Natural killer cell treated with Interleukin-12 subunit alpha and Interleukin-12 subunit beta and Interleukin-15 and Interleukin-18, amount 100 ng/mL, for 72 hours (primary cell): Measurements from ENCODE around the gene LRRC4C. TPM values are rescaled to one million over a fixed set of nuclear protein-coding genes. Genes with fewer than 3 reads are reported as not detected.

Experiments used
- ATAC-seq, 2 donors: fragments of 150-1000 bp; cut with Tn5 transposase in 1 of 2; sonication (Bioruptor Pico), chemical (Tn5 transposase) in 1 of 2; 2 replicates each; pipeline ENCODE4 v1.10.0; 2021
- DNase-seq: peaks from one replicate; pipeline ENCODE4 v3.0.0; 2022; ENCODE audit warnings: low spot score
- H3K27ac Mint-ChIP-seq, 2 donors: 1 replicate in 1 of 2; 2 replicates in 1 of 2; pipeline ENCODE4 v1.8.0; 2022; ENCODE audit warnings: mixed read lengths in 2 of 2, mild to moderate bottlenecking in 1 of 2, moderate library complexity in 1 of 2
- H3K27me3 Mint-ChIP-seq, 2 donors: 1 replicate in 1 of 2; 2 replicates in 1 of 2; pipeline ENCODE4 v1.8.0; 2022; ENCODE audit warnings: mixed read lengths in 2 of 2
- H3K36me3 Mint-ChIP-seq: one replicate; pipeline ENCODE4 v1.8.0; 2022; ENCODE audit warnings: mixed read lengths
- H3K4me1 Mint-ChIP-seq, 2 donors: 1 replicate in 1 of 2; 2 replicates in 1 of 2; pipeline ENCODE4 v1.8.0; 2022; ENCODE audit warnings: low read depth in 2 of 2, mixed read lengths in 2 of 2, mild to moderate bottlenecking in 1 of 2
- H3K4me3 Mint-ChIP-seq: one replicate; pipeline ENCODE4 v1.8.0; 2022; ENCODE audit warnings: mixed read lengths
- H3K9me3 Mint-ChIP-seq: 2 replicates; pipeline ENCODE4 v1.8.0; 2022; ENCODE audit warnings: mixed read lengths
- total RNA-seq, 2 donors: library from RNA; stranded (reverse); gene quantifications; one replicate each; pipeline ENCODE4 v1.2.3, GENCODE V29; 2022

The LRRC4C gene
- total RNA-seq, 2 donors from 2014 or later = not detected

GRCh38 chr11:40701027-40701426, 758.4 kb downstream of the LRRC4C start:
- H3K27ac Mint-ChIP-seq = no peak overlapping the region
- no peak overlapping the region for H3K4me3 Mint-ChIP-seq
- peaks cover 5% of the 10 kb centered on the region for H3K9me3 Mint-ChIP-seq
- ATAC-seq = no peak
- H3K4me1 Mint-ChIP-seq = no peaks in the 10 kb centered on the region
- peaks cover 5% of the 10 kb centered on the region for H3K36me3 Mint-ChIP-seq
- no peaks in the 10 kb centered on the region for H3K27me3 Mint-ChIP-seq
- no peak for DNase-seq

- DNase-seq (no peak), ATAC-seq (no peak)
- peaks cover 12% of the 10 kb centered on the region for H3K9me3 Mint-ChIP-seq
- H3K4me3 Mint-ChIP-seq = no peak overlapping the region
- no peaks in the 10 kb centered on the region for H3K27me3 Mint-ChIP-seq
- H3K36me3 Mint-ChIP-seq = peaks cover 4% of the 10 kb centered on the region
- H3K4me1 Mint-ChIP-seq = no peaks in the 10 kb centered on the region
- no peak overlapping the region for H3K27ac Mint-ChIP-seq
Measured at GRCh38 chr11:40689823-40690222, 769.6 kb downstream of the LRRC4C start.

- Mint-ChIP-seq H3K4me3 (no peak overlapping the region), H3K27ac (no peak overlapping the region), H3K27me3 (no peaks in the 10 kb centered on the region), H3K4me1 (no peaks in the 10 kb centered on the region), H3K9me3 (peaks cover 2% of the 10 kb centered on the region), H3K36me3 (peaks cover 4% of the 10 kb centered on the region)
- ATAC-seq (no peak), DNase-seq (no peak)
Measured at GRCh38 chr11:40688369-40688768, 771.1 kb downstream of the LRRC4C start.

GRCh38 chr11:40686765-40687164, 772.7 kb downstream of the LRRC4C start:
- no peak for DNase-seq
- Mint-ChIP-seq H3K4me1 (no peaks in the 10 kb centered on the region), H3K9me3 (peaks cover 1% of the 10 kb centered on the region), H3K4me3 (no peak overlapping the region), H3K27me3 (no peaks in the 10 kb centered on the region), H3K36me3 (no peaks in the 10 kb centered on the region), H3K27ac (no peak overlapping the region)
- no peak for ATAC-seq

- H3K36me3 Mint-ChIP-seq = no peaks in the 10 kb centered on the region
- H3K4me3 Mint-ChIP-seq = no peak overlapping the region
- no peak overlapping the region for H3K27ac Mint-ChIP-seq
- ATAC-seq = no peak
- H3K9me3 Mint-ChIP-seq = peaks cover 14% of the 10 kb centered on the region
- no peaks in the 10 kb centered on the region for H3K27me3 Mint-ChIP-seq
- no peaks in the 10 kb centered on the region for H3K4me1 Mint-ChIP-seq
- no peak for DNase-seq
Measured at GRCh38 chr11:40683010-40683409, 776.4 kb downstream of the LRRC4C start.

- DNase-seq = no peak
- no peak for ATAC-seq
- H3K27ac Mint-ChIP-seq = no peak overlapping the region
- H3K4me3 Mint-ChIP-seq = no peak overlapping the region
- H3K36me3 Mint-ChIP-seq = no peaks in the 10 kb centered on the region
- H3K4me1 Mint-ChIP-seq = no peaks in the 10 kb centered on the region
- peaks cover 14% of the 10 kb centered on the region for H3K9me3 Mint-ChIP-seq
- no peaks in the 10 kb centered on the region for H3K27me3 Mint-ChIP-seq
Measured at GRCh38 chr11:40679276-40679675, 780.2 kb downstream of the LRRC4C start.

- no peak overlapping the region for H3K27ac Mint-ChIP-seq
- DNase-seq (no peak), ATAC-seq (no peak)
- no peak overlapping the region for H3K4me3 Mint-ChIP-seq
- peaks cover 5% of the 10 kb centered on the region for H3K36me3 Mint-ChIP-seq
- H3K27me3 Mint-ChIP-seq = no peaks in the 10 kb centered on the region
- H3K9me3 Mint-ChIP-seq = peaks cover 26% of the 10 kb centered on the region
- H3K4me1 Mint-ChIP-seq = no peaks in the 10 kb centered on the region
Measured at GRCh38 chr11:40647295-40647694, 812.2 kb downstream of the LRRC4C start.

GRCh38 chr11:40642284-40642683, 817.2 kb downstream of the LRRC4C start:
- no peaks in the 10 kb centered on the region for H3K27me3 Mint-ChIP-seq
- H3K27ac Mint-ChIP-seq = no peak overlapping the region
- no peak for DNase-seq
- H3K4me3 Mint-ChIP-seq = no peak overlapping the region
- H3K9me3 Mint-ChIP-seq = peaks cover 22% of the 10 kb centered on the region
- ATAC-seq = no peak
- H3K4me1 Mint-ChIP-seq = no peaks in the 10 kb centered on the region
- peaks cover 5% of the 10 kb centered on the region for H3K36me3 Mint-ChIP-seq

- no peak overlapping the region for H3K27ac Mint-ChIP-seq
- H3K27me3 Mint-ChIP-seq = no peaks in the 10 kb centered on the region
- no peaks in the 10 kb centered on the region for H3K4me1 Mint-ChIP-seq
- peaks cover 13% of the 10 kb centered on the region for H3K9me3 Mint-ChIP-seq
- DNase-seq (no peak), ATAC-seq (no peak)
- H3K36me3 Mint-ChIP-seq = peaks cover 4% of the 10 kb centered on the region
- no peak overlapping the region for H3K4me3 Mint-ChIP-seq
Measured at GRCh38 chr11:40619654-40620053, 839.8 kb downstream of the LRRC4C start.

- DNase-seq (no peak), ATAC-seq (no peak)
- Mint-ChIP-seq H3K36me3 (peaks cover 20% of the 10 kb centered on the region), H3K4me3 (no peak overlapping the region), H3K9me3 (peaks cover 22% of the 10 kb centered on the region), H3K27me3 (no peaks in the 10 kb centered on the region), H3K27ac (no peak overlapping the region), H3K4me1 (no peaks in the 10 kb centered on the region)
Measured at GRCh38 chr11:40606800-40607199, 852.7 kb downstream of the LRRC4C start.

- Mint-ChIP-seq H3K27me3 (no peaks in the 10 kb centered on the region), H3K9me3 (peaks cover 22% of the 10 kb centered on the region), H3K36me3 (peaks cover 20% of the 10 kb centered on the region), H3K4me1 (no peaks in the 10 kb centered on the region), H3K4me3 (no peak overlapping the region), H3K27ac (no peak overlapping the region)
- ATAC-seq = no peak
- DNase-seq = no peak
Measured at GRCh38 chr11:40602866-40603552, 856.4 kb downstream of the LRRC4C start.

GRCh38 chr11:40597546-40598113, 861.8 kb downstream of the LRRC4C start:
- no peaks in the 10 kb centered on the region for H3K4me1 Mint-ChIP-seq
- DNase-seq = no peak
- no peaks in the 10 kb centered on the region for H3K36me3 Mint-ChIP-seq
- no peak overlapping the region for H3K4me3 Mint-ChIP-seq
- peaks cover 31% of the 10 kb centered on the region for H3K9me3 Mint-ChIP-seq
- ATAC-seq = no peak
- no peaks in the 10 kb centered on the region for H3K27me3 Mint-ChIP-seq
- no peak overlapping the region for H3K27ac Mint-ChIP-seq

- H3K27me3 Mint-ChIP-seq = no peaks in the 10 kb centered on the region
- ATAC-seq (no peak), DNase-seq (no peak)
- no peak overlapping the region for H3K4me3 Mint-ChIP-seq
- peaks cover 2% of the 10 kb centered on the region for H3K36me3 Mint-ChIP-seq
- H3K9me3 Mint-ChIP-seq = peaks cover 25% of the 10 kb centered on the region
- no peaks in the 10 kb centered on the region for H3K4me1 Mint-ChIP-seq
- no peak overlapping the region for H3K27ac Mint-ChIP-seq
Measured at GRCh38 chr11:40573254-40573891, 886.1 kb downstream of the LRRC4C start.

GRCh38 chr11:40569947-40570531, 889.4 kb downstream of the LRRC4C start:
- no peak overlapping the region for H3K27ac Mint-ChIP-seq
- peaks cover 24% of the 10 kb centered on the region for H3K9me3 Mint-ChIP-seq
- DNase-seq = no peak
- ATAC-seq = no peak
- no peak overlapping the region for H3K4me3 Mint-ChIP-seq
- no peaks in the 10 kb centered on the region for H3K27me3 Mint-ChIP-seq
- H3K4me1 Mint-ChIP-seq = no peaks in the 10 kb centered on the region
- no peaks in the 10 kb centered on the region for H3K36me3 Mint-ChIP-seq
